Peyer's patch (tissue), 4 donors: ENCODE data around the gene NME7.

Experiments used
- POLR2A ChIP-seq, 2 donors: fragments of 450-650 bp; IDR thresholded peaks; one replicate each; pipeline ENCODE4 v1.5.1; 2017; ENCODE audit warnings: antibody characterized with exemption in 2 of 2, mild to moderate bottlenecking in 2 of 2, moderate library complexity in 2 of 2
- TF ChIP-seq, protein P1 (sequence below), 6 experiments: fragments of 450-650 bp in 4 of 6; fragments of 200-600 bp in 2 of 6; sonication (generic) in 1 of 6; IDR thresholded peaks; one replicate each; pipeline ENCODE4 v1.5.1; 2017 to 2019; ENCODE audit warnings: antibody characterized with exemption in 6 of 6, mild to moderate bottlenecking in 3 of 6, moderate library complexity in 1 of 6

DNA sequence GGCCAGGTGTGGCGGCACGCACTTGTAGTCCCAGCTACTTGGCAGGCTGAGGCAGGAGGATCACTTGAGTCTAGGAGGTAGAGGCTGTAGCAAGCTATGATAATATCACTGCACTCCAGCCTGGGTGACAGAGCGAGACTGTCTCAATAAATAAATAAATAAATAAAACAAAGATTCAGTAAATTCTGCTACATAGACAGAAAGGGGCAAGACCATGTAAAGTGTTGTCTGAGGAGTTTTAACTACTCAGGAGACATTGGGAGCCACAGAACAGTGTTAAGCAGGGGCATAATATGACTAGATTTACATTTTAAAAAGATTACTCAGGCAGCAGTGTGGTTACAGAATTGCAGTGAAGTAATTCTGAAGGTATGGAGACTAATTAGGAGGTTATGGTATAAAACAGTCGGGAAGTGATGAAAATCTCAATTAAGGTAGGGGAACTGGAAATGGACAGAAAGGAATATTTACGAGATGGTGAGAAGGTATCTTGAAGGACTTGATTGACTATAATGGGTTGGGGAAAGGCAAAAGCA, 166.4 kb downstream of the NME7 start:
- no peak for TF ChIP-seq POLR2A (IDR thresholded peaks at IDR 0.05)
- TF ChIP-seq, protein P1, sequence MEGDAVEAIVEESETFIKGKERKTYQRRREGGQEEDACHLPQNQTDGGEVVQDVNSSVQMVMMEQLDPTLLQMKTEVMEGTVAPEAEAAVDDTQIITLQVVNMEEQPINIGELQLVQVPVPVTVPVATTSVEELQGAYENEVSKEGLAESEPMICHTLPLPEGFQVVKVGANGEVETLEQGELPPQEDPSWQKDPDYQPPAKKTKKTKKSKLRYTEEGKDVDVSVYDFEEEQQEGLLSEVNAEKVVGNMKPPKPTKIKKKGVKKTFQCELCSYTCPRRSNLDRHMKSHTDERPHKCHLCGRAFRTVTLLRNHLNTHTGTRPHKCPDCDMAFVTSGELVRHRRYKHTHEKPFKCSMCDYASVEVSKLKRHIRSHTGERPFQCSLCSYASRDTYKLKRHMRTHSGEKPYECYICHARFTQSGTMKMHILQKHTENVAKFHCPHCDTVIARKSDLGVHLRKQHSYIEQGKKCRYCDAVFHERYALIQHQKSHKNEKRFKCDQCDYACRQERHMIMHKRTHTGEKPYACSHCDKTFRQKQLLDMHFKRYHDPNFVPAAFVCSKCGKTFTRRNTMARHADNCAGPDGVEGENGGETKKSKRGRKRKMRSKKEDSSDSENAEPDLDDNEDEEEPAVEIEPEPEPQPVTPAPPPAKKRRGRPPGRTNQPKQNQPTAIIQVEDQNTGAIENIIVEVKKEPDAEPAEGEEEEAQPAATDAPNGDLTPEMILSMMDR (IDR thresholded peaks at IDR 0.05), result no peak
